GM23248 (cell line): Measurements from ENCODE around the gene ARHGEF1.

Source experiments
- EZH2 ChIP-seq: fragments of 200-600 bp; sonication (generic); IDR thresholded peaks from 2 replicates; pipeline ENCODE4 v1.6.1; 2018; ENCODE audit warnings: antibody characterized with exemption, mild to moderate bottlenecking; ENCODE audit not compliant: insufficient read depth, poor library complexity, severe bottlenecking
- EZH2phosphoT487 ChIP-seq: fragments of 200-600 bp; sonication (generic); IDR thresholded peaks from 2 replicates; pipeline ENCODE4 v1.6.1; 2018; ENCODE audit warnings: antibody characterized with exemption, moderate library complexity, mild to moderate bottlenecking, low read depth; ENCODE audit not compliant: insufficient read depth

- TF ChIP-seq EZH2, result peak; percentile 91
- 0 out of 2 replicates have a peak, but pooled peaks have one; percentile 36 for TF ChIP-seq EZH2phosphoT487
These were observed 30.8 kb downstream of the ARHGEF1 start for GRCh38 chr19:41913538-41914423.
